Trophoblast cell (in vitro differentiated cells and primary cell): ENCODE measurements around the gene ERI3.

ENCODE experiments used
- DNase-seq, 2 donors: peaks; one replicate each; pipeline ENCODE4 v3.0.0-alpha.2; 2016
- H2AFZ ChIP-seq: 2 replicates; pipeline ENCODE4 v1.6.1; 2013; ENCODE audit warnings: low read length, moderate library complexity, mild to moderate bottlenecking; ENCODE audit not compliant: insufficient read depth, poor library complexity
- H2AK5ac ChIP-seq: 2 replicates; pipeline ENCODE4 v1.6.1; 2013; ENCODE audit warnings: mild to moderate bottlenecking, low read length
- H2BK120ac ChIP-seq: 2 replicates; pipeline ENCODE4 v1.6.1; 2013; ENCODE audit warnings: low read length, mild to moderate bottlenecking, moderate library complexity; ENCODE audit not compliant: insufficient read depth, poor library complexity
- H2BK12ac ChIP-seq: 2 replicates; pipeline ENCODE4 v1.6.1; 2013; ENCODE audit warnings: mild to moderate bottlenecking, low read length, moderate library complexity
- H2BK5ac ChIP-seq: 2 replicates; pipeline ENCODE4 v1.6.1; 2013; ENCODE audit warnings: low read length, low read depth, moderate library complexity, mild to moderate bottlenecking; ENCODE audit not compliant: poor library complexity
- H3K14ac ChIP-seq: 2 replicates; pipeline ENCODE4 v1.6.1; 2013; ENCODE audit warnings: mild to moderate bottlenecking, low read length
- H3K18ac ChIP-seq: 2 replicates; pipeline ENCODE4 v1.6.1; 2013; ENCODE audit warnings: mild to moderate bottlenecking, low read length
- H3K23ac ChIP-seq: 2 replicates; pipeline ENCODE4 v1.6.1; 2013; ENCODE audit warnings: low read length
- H3K27ac ChIP-seq: 2 replicates; pipeline ENCODE4 v1.5.1; 2013; ENCODE audit warnings: low read depth, mild to moderate bottlenecking, inconsistent platforms, low read length, moderate library complexity
- H3K27me3 ChIP-seq: 2 replicates; pipeline ENCODE4 v1.6.1; 2013; ENCODE audit warnings: inconsistent platforms, mild to moderate bottlenecking, low read length, moderate library complexity; ENCODE audit not compliant: insufficient read depth
- H3K36me3 ChIP-seq, 2 experiments: 1 replicate in 1 of 2; 2 replicates in 1 of 2; pipeline ENCODE4 v1.6.1; 2013; ENCODE audit warnings: low read length in 2 of 2, mild to moderate bottlenecking in 2 of 2, moderate library complexity in 1 of 2; ENCODE audit not compliant: insufficient read depth in 2 of 2, control insufficient read depth in 1 of 2
- H3K4ac ChIP-seq: 2 replicates; pipeline ENCODE4 v1.6.1; 2013; ENCODE audit warnings: low read depth, mild to moderate bottlenecking, low read length, moderate library complexity
- H3K4me1 ChIP-seq, 2 experiments: 1 replicate in 1 of 2; 2 replicates in 1 of 2; pipeline ENCODE4 v1.6.1; 2013; ENCODE audit warnings: low read length in 2 of 2, mild to moderate bottlenecking in 2 of 2, moderate library complexity in 1 of 2; ENCODE audit not compliant: insufficient read depth in 2 of 2, control insufficient read depth in 1 of 2
- H3K4me2 ChIP-seq: 2 replicates; pipeline ENCODE4 v1.6.1; 2013; ENCODE audit warnings: inconsistent platforms, mild to moderate bottlenecking, low read length, moderate library complexity
- H3K4me3 ChIP-seq: 2 replicates; pipeline ENCODE4 v1.5.1; 2013; ENCODE audit warnings: mild to moderate bottlenecking, low read depth, low read length, inconsistent platforms
- H3K79me1 ChIP-seq: one replicate; pipeline ENCODE4 v1.6.1; 2013; ENCODE audit warnings: low read length
- H3K79me2 ChIP-seq: 2 replicates; pipeline ENCODE4 v1.6.1; 2013; ENCODE audit warnings: low read length, mild to moderate bottlenecking; ENCODE audit not compliant: control insufficient read depth, insufficient read depth, poor library complexity
- H3K9ac ChIP-seq: 2 replicates; pipeline ENCODE4 v1.6.1; 2013; ENCODE audit warnings: mild to moderate bottlenecking, low read length
- H3K9me3 ChIP-seq: 2 replicates; pipeline ENCODE4 v1.6.1; 2013; ENCODE audit warnings: low read depth, mild to moderate bottlenecking, control low read depth, inconsistent platforms, low read length; ENCODE audit not compliant: insufficient read depth
- H4K12ac ChIP-seq: 2 replicates; pipeline ENCODE4 v1.6.1; 2013; ENCODE audit warnings: low read depth, mild to moderate bottlenecking, low read length, moderate library complexity
- H4K8ac ChIP-seq: 2 replicates; pipeline ENCODE4 v1.6.1; 2013; ENCODE audit warnings: low read depth, mild to moderate bottlenecking, low read length, moderate library complexity
- H4K91ac ChIP-seq: one replicate; pipeline ENCODE4 v1.6.1; 2013; ENCODE audit warnings: low read depth, mild to moderate bottlenecking, low read length, moderate library complexity
- WGBS: extraction: QIAGEN DNeasy Blood & Tissue Kit; methylation state at CpG from one replicate; pipeline ENCODE4 v1.1.7; 2013; ENCODE audit warnings: missing lambda C conversion rate; ENCODE audit not compliant: insufficient read length, insufficient coverage; ENCODE audit errors: extremely low coverage; 5-methylcytosine and 5-hydroxymethylcytosine counted together

ERI3 gene

DNA sequence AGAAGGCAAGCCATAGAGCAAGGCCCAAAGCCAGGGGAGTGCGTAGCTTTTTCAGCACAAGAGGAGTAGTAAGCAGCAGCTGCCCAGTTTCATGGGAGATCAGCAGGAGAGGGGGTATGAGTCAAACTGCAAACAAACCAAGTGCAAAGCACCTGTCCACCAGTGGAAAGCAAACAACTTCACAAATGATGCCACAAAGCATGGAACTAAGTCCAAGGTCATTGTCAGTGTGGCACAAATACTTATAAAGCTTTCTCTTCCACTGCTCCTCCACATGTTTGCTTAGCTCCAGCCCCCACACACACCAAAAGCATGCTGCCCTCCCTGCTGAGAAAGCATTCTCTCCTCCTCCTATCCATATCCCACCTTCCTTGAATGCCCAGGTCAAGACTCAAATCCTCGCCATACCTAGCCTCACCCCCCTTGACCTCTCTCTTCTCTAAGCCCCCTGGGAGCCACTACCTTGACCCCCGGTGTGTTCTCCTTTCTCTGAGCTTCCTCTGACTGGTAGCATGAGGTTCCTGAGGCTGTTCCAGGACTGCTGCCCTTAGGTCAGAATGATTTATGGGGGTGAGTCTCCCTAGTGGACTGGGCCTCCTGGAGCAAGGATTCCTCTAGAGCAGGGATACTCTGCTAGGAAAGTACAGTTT is 71.4 kb downstream of the ERI3 start:
- H3K36me3 ChIP-seq, result peaks cover 0 to 24% of the 10 kb centered on the region in 2 experiments
- H3K4me1 ChIP-seq, result no peaks in the 10 kb centered on the region
- H2AK5ac ChIP-seq, result no peak overlapping the region
- no peak overlapping the region for H3K23ac ChIP-seq
- no peak overlapping the region for H3K4me2 ChIP-seq
- no peak overlapping the region for H4K8ac ChIP-seq
- H2BK120ac ChIP-seq, result no peak overlapping the region
- H4K91ac ChIP-seq, result no peak overlapping the region
- H3K14ac ChIP-seq, result no peak overlapping the region
- no peak overlapping the region for H3K9ac ChIP-seq
- no peaks in the 10 kb centered on the region for H3K27me3 ChIP-seq
- H2BK5ac ChIP-seq, result no peak overlapping the region
- no peak overlapping the region for H2BK12ac ChIP-seq
- no peak overlapping the region for H2AFZ ChIP-seq
- H3K79me2 ChIP-seq, result no peaks in the 10 kb centered on the region
- DNase-seq, result no peak
- no peaks in the 10 kb centered on the region for H3K79me1 ChIP-seq
- H3K4me3 ChIP-seq, result no peak overlapping the region
- H3K18ac ChIP-seq, result no peak overlapping the region
- no peak overlapping the region for H3K27ac ChIP-seq
- no CpG with 5 or more reads among the region's 3 CpGs for WGBS
- no peaks in the 10 kb centered on the region for H3K9me3 ChIP-seq
- H4K12ac ChIP-seq, result no peak overlapping the region
- no peak overlapping the region for H3K4ac ChIP-seq

DNA sequence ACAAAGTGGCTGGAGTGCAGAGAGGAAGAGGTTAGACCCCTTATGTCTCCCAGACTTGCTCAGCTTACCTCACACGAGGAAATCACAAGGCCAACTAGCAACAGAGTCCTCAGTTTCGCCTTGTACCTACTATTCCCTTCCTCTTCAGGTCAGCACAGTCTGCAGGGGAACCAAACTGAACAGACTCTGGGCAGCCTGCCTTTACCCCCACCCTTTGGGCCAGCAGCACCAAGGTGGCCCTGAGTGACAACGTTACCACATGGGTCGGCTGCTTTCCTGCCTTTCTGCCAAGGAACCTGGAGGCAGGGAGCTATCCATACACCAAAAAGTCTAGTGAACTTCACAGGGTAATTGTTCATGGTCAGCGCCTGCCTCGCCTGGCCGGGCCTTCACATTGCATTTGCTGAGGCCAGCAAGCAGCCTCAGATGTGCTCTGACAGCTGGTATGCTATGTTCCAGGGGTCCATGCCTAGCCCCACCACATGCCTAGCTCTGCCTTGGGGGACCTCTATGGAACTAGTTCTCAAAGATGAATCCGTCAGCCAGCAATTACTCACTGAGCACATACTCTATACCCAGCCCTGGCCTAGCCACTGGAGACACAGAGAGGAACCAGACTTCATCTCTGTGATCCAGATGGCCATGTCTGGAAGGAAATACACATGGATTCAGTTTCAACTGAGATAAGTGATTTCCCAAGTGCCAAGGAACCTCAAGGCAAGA is 72.2 kb downstream of the ERI3 start:
- Histone ChIP-seq H2BK120ac (no peak overlapping the region), H3K36me3 (peaks cover 0 to 19% of the 10 kb centered on the region in 2 experiments), H3K4me3 (no peak overlapping the region), H3K9me3 (no peaks in the 10 kb centered on the region), H4K12ac (no peak overlapping the region), H3K79me1 (no peaks in the 10 kb centered on the region), H2BK12ac (no peak overlapping the region), H3K4me2 (no peak overlapping the region), H3K27ac (no peak overlapping the region), H3K9ac (no peak overlapping the region), H3K4me1 (no peaks in the 10 kb centered on the region), H3K79me2 (no peaks in the 10 kb centered on the region), H3K4ac (no peak overlapping the region), H4K8ac (no peak overlapping the region), H3K14ac (no peak overlapping the region), H3K27me3 (no peaks in the 10 kb centered on the region), H2AFZ (no peak overlapping the region), H4K91ac (no peak overlapping the region), H3K18ac (no peak overlapping the region), H3K23ac (no peak overlapping the region), H2BK5ac (no peak overlapping the region), H2AK5ac (no peak overlapping the region)
- no peak for DNase-seq
- WGBS, result no CpG with 5 or more reads among the region's 8 CpGs

DNA sequence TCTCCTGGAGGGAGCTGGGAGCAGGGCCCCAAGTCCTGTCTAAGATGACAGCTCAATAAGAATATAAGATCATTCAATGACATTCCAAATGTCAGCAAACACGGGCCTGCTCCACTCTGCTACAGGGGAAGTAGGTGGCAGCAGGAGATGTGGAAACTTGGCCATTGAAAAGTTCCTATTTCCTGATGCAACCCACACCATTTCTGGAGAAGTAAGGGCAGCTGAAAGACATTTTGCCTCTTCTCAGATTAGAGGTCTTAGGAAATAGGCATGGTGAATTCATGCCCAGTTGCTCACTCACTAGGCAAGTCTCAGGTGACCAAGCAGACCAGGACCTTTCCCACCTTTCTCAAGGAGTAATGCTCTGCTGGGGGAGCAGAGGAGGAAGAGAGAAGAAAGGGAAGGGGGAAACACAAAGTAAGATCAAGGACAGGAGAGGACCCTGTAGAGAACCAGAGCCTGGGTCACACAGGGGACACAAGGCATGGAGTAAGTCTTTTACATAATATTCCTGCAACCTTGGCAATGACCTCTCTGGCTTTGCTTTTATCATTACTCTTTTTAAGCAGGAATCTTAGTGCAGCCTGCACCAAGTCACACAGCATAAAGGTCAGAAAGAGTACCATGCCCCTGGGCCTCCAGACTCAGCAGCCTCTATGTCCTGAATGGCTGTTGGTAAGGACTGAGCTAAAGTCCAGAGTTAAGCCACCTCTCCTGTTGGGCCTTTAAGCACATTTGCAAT is 72.9 kb downstream of the ERI3 start:
- H3K4ac ChIP-seq, result no peak overlapping the region
- no peak overlapping the region for H4K8ac ChIP-seq
- peaks cover 0 to 19% of the 10 kb centered on the region in 2 experiments for H3K36me3 ChIP-seq

DNA sequence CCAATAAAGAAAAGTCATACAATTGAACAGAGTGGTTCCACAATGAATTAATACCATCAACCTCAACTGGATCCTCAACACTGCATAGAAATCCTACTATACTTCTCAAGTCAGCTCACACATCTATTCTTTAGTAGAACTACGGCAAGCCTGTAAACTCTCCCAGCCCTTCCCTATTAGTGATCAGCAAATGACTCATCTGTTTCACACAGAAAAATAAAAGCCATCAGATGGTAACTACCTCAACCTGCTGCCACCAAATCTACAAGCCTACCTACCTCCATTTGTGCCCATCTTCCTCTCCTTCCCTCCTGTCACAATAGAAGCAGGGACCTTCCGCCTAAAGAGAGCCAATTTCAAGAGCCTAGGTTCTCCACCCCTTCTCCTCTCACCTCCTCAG is 78.2 kb downstream of the ERI3 start:
- no peak overlapping the region for H2AFZ ChIP-seq
- no peak overlapping the region for H3K4ac ChIP-seq
- no peak overlapping the region for H2AK5ac ChIP-seq
- H4K8ac ChIP-seq, result no peak overlapping the region
- H4K91ac ChIP-seq, result no peak overlapping the region
- H3K4me1 ChIP-seq, result peaks cover 0 to 4% of the 10 kb centered on the region in 2 experiments
- H3K4me2 ChIP-seq, result no peak overlapping the region
- no peak overlapping the region for H3K9ac ChIP-seq
- no peak overlapping the region for H3K23ac ChIP-seq
- no peaks in the 10 kb centered on the region for H3K79me1 ChIP-seq
- no peak overlapping the region for H3K27ac ChIP-seq
- H4K12ac ChIP-seq, result no peak overlapping the region
- H3K9me3 ChIP-seq, result no peaks in the 10 kb centered on the region
- H2BK5ac ChIP-seq, result no peak overlapping the region
- no peak overlapping the region for H3K18ac ChIP-seq
- no peak for DNase-seq
- H2BK12ac ChIP-seq, result no peak overlapping the region
- H3K27me3 ChIP-seq, result no peaks in the 10 kb centered on the region
- peaks cover 0 to 2% of the 10 kb centered on the region in 2 experiments for H3K36me3 ChIP-seq
- no peak overlapping the region for H3K4me3 ChIP-seq
- H2BK120ac ChIP-seq, result no peak overlapping the region
- no peak overlapping the region for H3K14ac ChIP-seq
- no peaks in the 10 kb centered on the region for H3K79me2 ChIP-seq
- no CpG with 5 or more reads among the region's 2 CpGs for WGBS

More for the DNA sequence above, 72.9 kb downstream of the ERI3 start:
- Histone ChIP-seq H3K14ac (no peak overlapping the region), H2BK120ac (no peak overlapping the region), H3K27ac (no peak overlapping the region), H3K18ac (no peak overlapping the region), H4K91ac (no peak overlapping the region), H3K79me1 (no peaks in the 10 kb centered on the region), H2BK12ac (no peak overlapping the region), H3K4me1 (no peaks in the 10 kb centered on the region), H3K9ac (no peak overlapping the region), H2AK5ac (no peak overlapping the region), H2BK5ac (no peak overlapping the region), H4K12ac (no peak overlapping the region), H3K27me3 (no peaks in the 10 kb centered on the region), H3K4me3 (no peak overlapping the region), H3K4me2 (no peak overlapping the region), H3K79me2 (no peaks in the 10 kb centered on the region), H3K9me3 (no peaks in the 10 kb centered on the region), H2AFZ (no peak overlapping the region), H3K23ac (no peak overlapping the region)
- no peak for DNase-seq
- no CpG with 5 or more reads among the region's 1 CpG for WGBS
